ENCODE data around the gene SMAD7.

The SMAD7 gene

GRCh38 chr18:48901145-48902022 lies 49.4 kb downstream of the SMAD7 start:
- H3K27me3 ChIP-seq (replicated peaks; ENCODE audit: control insufficient read depth, insufficient read depth, low read length), result no peaks in the 10 kb centered on the region
- H3K9me3 ChIP-seq (ENCODE audit: control insufficient read depth, low read length), result peaks cover 23% of the 10 kb centered on the region
- H3K9ac ChIP-seq (ENCODE audit: low read length), result peak overlapping the region; percentile 75
- H3K36me3 ChIP-seq (ENCODE audit: control insufficient read depth, insufficient read depth, low read length, severe bottlenecking), result no peaks in the 10 kb centered on the region
- H3K4me1 ChIP-seq (ENCODE audit: control insufficient read depth, insufficient read depth, low read length), result peaks cover 30% of the 10 kb centered on the region
- no peak for DNase-seq (ENCODE audit: low read depth)
- H3K4me3 ChIP-seq (ENCODE audit: low read length), result no peak overlapping the region

GRCh38 chr18:48900469-48900868 lies 50.3 kb downstream of the SMAD7 start:
- Histone ChIP-seq H3K27me3 (replicated peaks; ENCODE audit: control insufficient read depth, insufficient read depth, low read length) (no peaks in the 10 kb centered on the region), H3K9ac (ENCODE audit: low read length) (no peak overlapping the region), H3K9me3 (ENCODE audit: control insufficient read depth, low read length) (peaks cover 20% of the 10 kb centered on the region), H3K4me3 (ENCODE audit: low read length) (no peak overlapping the region), H3K4me1 (ENCODE audit: control insufficient read depth, insufficient read depth, low read length) (peaks cover 30% of the 10 kb centered on the region), H3K36me3 (ENCODE audit: control insufficient read depth, insufficient read depth, low read length, severe bottlenecking) (no peaks in the 10 kb centered on the region)
- DNase-seq (ENCODE audit: low read depth), result no peak

- DNase-seq (ENCODE audit: low read depth), result no peak
- H3K9me3 ChIP-seq (ENCODE audit: control insufficient read depth, low read length), result peaks cover 13% of the 10 kb centered on the region
- H3K36me3 ChIP-seq (ENCODE audit: control insufficient read depth, insufficient read depth, low read length, severe bottlenecking), result no peaks in the 10 kb centered on the region
- no peak overlapping the region for H3K9ac ChIP-seq (ENCODE audit: low read length)
- peaks cover 35% of the 10 kb centered on the region for H3K4me1 ChIP-seq (ENCODE audit: control insufficient read depth, insufficient read depth, low read length)
- H3K4me3 ChIP-seq (ENCODE audit: low read length), result no peak overlapping the region
- no peaks in the 10 kb centered on the region for H3K27me3 ChIP-seq (replicated peaks; ENCODE audit: control insufficient read depth, insufficient read depth, low read length)
These were observed 51.1 kb downstream of the SMAD7 start for GRCh38 chr18:48899558-48900174.

GRCh38 chr18:48898521-48898920 lies 52.2 kb downstream of the SMAD7 start:
- Histone ChIP-seq H3K9ac (ENCODE audit: low read length) (no peak overlapping the region), H3K4me1 (ENCODE audit: control insufficient read depth, insufficient read depth, low read length) (peaks cover 29% of the 10 kb centered on the region), H3K36me3 (ENCODE audit: control insufficient read depth, insufficient read depth, low read length, severe bottlenecking) (no peaks in the 10 kb centered on the region), H3K4me3 (ENCODE audit: low read length) (no peak overlapping the region), H3K9me3 (ENCODE audit: control insufficient read depth, low read length) (peaks cover 8% of the 10 kb centered on the region), H3K27me3 (replicated peaks; ENCODE audit: control insufficient read depth, insufficient read depth, low read length) (no peaks in the 10 kb centered on the region)
- no peak for DNase-seq (ENCODE audit: low read depth)

GRCh38 chr18:48897531-48897930 lies 53.2 kb downstream of the SMAD7 start:
- Histone ChIP-seq H3K4me3 (ENCODE audit: low read length) (no peak overlapping the region), H3K27me3 (replicated peaks; ENCODE audit: control insufficient read depth, insufficient read depth, low read length) (no peaks in the 10 kb centered on the region), H3K9me3 (ENCODE audit: control insufficient read depth, low read length) (peaks cover 8% of the 10 kb centered on the region), H3K9ac (ENCODE audit: low read length) (no peak overlapping the region), H3K4me1 (ENCODE audit: control insufficient read depth, insufficient read depth, low read length) (peaks cover 20% of the 10 kb centered on the region), H3K36me3 (ENCODE audit: control insufficient read depth, insufficient read depth, low read length, severe bottlenecking) (no peaks in the 10 kb centered on the region)
- DNase-seq (ENCODE audit: low read depth), result no peak

- Histone ChIP-seq H3K27me3 (replicated peaks; ENCODE audit: control insufficient read depth, insufficient read depth, low read length) (no peaks in the 10 kb centered on the region), H3K9ac (ENCODE audit: low read length) (no peak overlapping the region), H3K36me3 (ENCODE audit: control insufficient read depth, insufficient read depth, low read length, severe bottlenecking) (no peaks in the 10 kb centered on the region), H3K9me3 (ENCODE audit: control insufficient read depth, low read length) (peaks cover 8% of the 10 kb centered on the region), H3K4me3 (ENCODE audit: low read length) (no peak overlapping the region), H3K4me1 (ENCODE audit: control insufficient read depth, insufficient read depth, low read length) (peaks cover 14% of the 10 kb centered on the region)
- DNase-seq (ENCODE audit: low read depth), result no peak
These were observed 53.8 kb downstream of the SMAD7 start for GRCh38 chr18:48896875-48897511.

- Histone ChIP-seq H3K9me3 (ENCODE audit: control insufficient read depth, low read length) (peaks cover 8% of the 10 kb centered on the region), H3K27me3 (replicated peaks; ENCODE audit: control insufficient read depth, insufficient read depth, low read length) (no peaks in the 10 kb centered on the region), H3K4me3 (ENCODE audit: low read length) (no peak overlapping the region), H3K4me1 (ENCODE audit: control insufficient read depth, insufficient read depth, low read length) (peaks cover 10% of the 10 kb centered on the region), H3K36me3 (ENCODE audit: control insufficient read depth, insufficient read depth, low read length, severe bottlenecking) (no peaks in the 10 kb centered on the region), H3K9ac (ENCODE audit: low read length) (no peak overlapping the region)
- no peak for DNase-seq (ENCODE audit: low read depth)
These were observed 54.4 kb downstream of the SMAD7 start for GRCh38 chr18:48896326-48896874.

GRCh38 chr18:48894799-48895346 lies 55.9 kb downstream of the SMAD7 start:
- DNase-seq (ENCODE audit: low read depth), result no peak
- H3K9me3 ChIP-seq (ENCODE audit: control insufficient read depth, low read length), result peaks cover 5% of the 10 kb centered on the region
- H3K4me1 ChIP-seq (ENCODE audit: control insufficient read depth, insufficient read depth, low read length), result peaks cover 10% of the 10 kb centered on the region
- no peaks in the 10 kb centered on the region for H3K27me3 ChIP-seq (replicated peaks; ENCODE audit: control insufficient read depth, insufficient read depth, low read length)
- H3K36me3 ChIP-seq (ENCODE audit: control insufficient read depth, insufficient read depth, low read length, severe bottlenecking), result no peaks in the 10 kb centered on the region
- no peak overlapping the region for H3K9ac ChIP-seq (ENCODE audit: low read length)
- H3K4me3 ChIP-seq (ENCODE audit: low read length), result no peak overlapping the region

GRCh38 chr18:48893608-48894600 lies 56.9 kb downstream of the SMAD7 start:
- Histone ChIP-seq H3K4me3 (ENCODE audit: low read length) (no peak overlapping the region), H3K36me3 (ENCODE audit: control insufficient read depth, insufficient read depth, low read length, severe bottlenecking) (no peaks in the 10 kb centered on the region), H3K4me1 (ENCODE audit: control insufficient read depth, insufficient read depth, low read length) (peaks cover 10% of the 10 kb centered on the region), H3K9me3 (ENCODE audit: control insufficient read depth, low read length) (no peaks in the 10 kb centered on the region), H3K9ac (ENCODE audit: low read length) (no peak overlapping the region), H3K27me3 (replicated peaks; ENCODE audit: control insufficient read depth, insufficient read depth, low read length) (no peaks in the 10 kb centered on the region)
- no peak for DNase-seq (ENCODE audit: low read depth)

GRCh38 chr18:48893061-48893607 lies 57.6 kb downstream of the SMAD7 start:
- no peak overlapping the region for H3K9ac ChIP-seq (ENCODE audit: low read length)
- H3K4me1 ChIP-seq (ENCODE audit: control insufficient read depth, insufficient read depth, low read length), result peaks cover 10% of the 10 kb centered on the region
- H3K36me3 ChIP-seq (ENCODE audit: control insufficient read depth, insufficient read depth, low read length, severe bottlenecking), result no peaks in the 10 kb centered on the region
- H3K27me3 ChIP-seq (replicated peaks; ENCODE audit: control insufficient read depth, insufficient read depth, low read length), result no peaks in the 10 kb centered on the region
- H3K9me3 ChIP-seq (ENCODE audit: control insufficient read depth, low read length), result no peaks in the 10 kb centered on the region
- no peak overlapping the region for H3K4me3 ChIP-seq (ENCODE audit: low read length)
- DNase-seq (ENCODE audit: low read depth), result no peak

Measured in adipocyte (in vitro differentiated cells).